Mammary epithelial cell (primary cell): ENCODE results near the gene CLCNKA.

Source experiments
- EZH2 ChIP-seq: IDR thresholded peaks from 2 replicates; pipeline ENCODE4 v1.6.1; 2012; ENCODE audit warnings: low read length, inconsistent platforms, borderline replicate concordance
- TF ChIP-seq, protein P1 (sequence below), 2 donors: IDR thresholded peaks in 1 of 2; conservative IDR thresholded peaks in 1 of 2; 2 replicates each; pipeline ENCODE4 v1.5.1; 2011 to 2012; ENCODE audit warnings: inconsistent platforms in 2 of 2, low read length in 2 of 2, mild to moderate bottlenecking in 2 of 2, control low read depth in 1 of 2, low read depth in 1 of 2; ENCODE audit not compliant: insufficient read depth in 1 of 2; ENCODE audit errors: extremely low read depth in 1 of 2

DNA sequence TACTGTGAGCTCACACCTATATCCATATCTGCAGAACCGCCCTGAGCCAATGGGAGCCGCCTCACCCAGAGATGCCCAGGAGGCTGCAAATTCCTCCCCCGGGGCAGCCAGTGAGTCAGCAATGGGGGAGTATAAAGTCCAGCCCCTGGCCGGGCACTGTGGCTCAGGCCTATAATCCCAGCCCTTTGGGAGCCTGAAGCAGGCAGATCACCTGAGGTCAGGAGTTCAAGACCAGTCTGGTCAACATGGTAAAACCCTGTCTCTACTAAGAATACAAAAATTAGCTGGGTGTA, 16.7 kb downstream of the CLCNKA start:
- TF ChIP-seq, protein P1, sequence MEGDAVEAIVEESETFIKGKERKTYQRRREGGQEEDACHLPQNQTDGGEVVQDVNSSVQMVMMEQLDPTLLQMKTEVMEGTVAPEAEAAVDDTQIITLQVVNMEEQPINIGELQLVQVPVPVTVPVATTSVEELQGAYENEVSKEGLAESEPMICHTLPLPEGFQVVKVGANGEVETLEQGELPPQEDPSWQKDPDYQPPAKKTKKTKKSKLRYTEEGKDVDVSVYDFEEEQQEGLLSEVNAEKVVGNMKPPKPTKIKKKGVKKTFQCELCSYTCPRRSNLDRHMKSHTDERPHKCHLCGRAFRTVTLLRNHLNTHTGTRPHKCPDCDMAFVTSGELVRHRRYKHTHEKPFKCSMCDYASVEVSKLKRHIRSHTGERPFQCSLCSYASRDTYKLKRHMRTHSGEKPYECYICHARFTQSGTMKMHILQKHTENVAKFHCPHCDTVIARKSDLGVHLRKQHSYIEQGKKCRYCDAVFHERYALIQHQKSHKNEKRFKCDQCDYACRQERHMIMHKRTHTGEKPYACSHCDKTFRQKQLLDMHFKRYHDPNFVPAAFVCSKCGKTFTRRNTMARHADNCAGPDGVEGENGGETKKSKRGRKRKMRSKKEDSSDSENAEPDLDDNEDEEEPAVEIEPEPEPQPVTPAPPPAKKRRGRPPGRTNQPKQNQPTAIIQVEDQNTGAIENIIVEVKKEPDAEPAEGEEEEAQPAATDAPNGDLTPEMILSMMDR (conservative IDR thresholded peaks at IDR 0.05 in 1 of 2, IDR thresholded peaks at IDR 0.05 in 1 of 2; ENCODE audit: extremely low read depth in 1 of 2, insufficient read depth in 1 of 2, low read depth in 1 of 2, low read length in 2 of 2): no peak
- no peak for TF ChIP-seq EZH2
